GM08714 (cell line): ENCODE data around the gene TLR1.
"Not testable (repeated sequence)": the region's sequence is repeated elsewhere in the genome, so short reads cannot be mapped to it uniquely, and the experiment has no call there.

Source experiments
- H3K4me3 ChIP-seq: fragments of 200-500 bp; sonication (Bioruptor generic); 2 replicates; pipeline ENCODE4 v1.5.1; 2014; ENCODE audit warnings: mild to moderate bottlenecking, low read length, inconsistent platforms
- ZNF274 ChIP-seq: IDR thresholded peaks from 2 replicates; pipeline ENCODE4 v1.6.1; 2012; ENCODE audit warnings: mild to moderate bottlenecking, low read depth, low read length

Gene TLR1

DNA sequence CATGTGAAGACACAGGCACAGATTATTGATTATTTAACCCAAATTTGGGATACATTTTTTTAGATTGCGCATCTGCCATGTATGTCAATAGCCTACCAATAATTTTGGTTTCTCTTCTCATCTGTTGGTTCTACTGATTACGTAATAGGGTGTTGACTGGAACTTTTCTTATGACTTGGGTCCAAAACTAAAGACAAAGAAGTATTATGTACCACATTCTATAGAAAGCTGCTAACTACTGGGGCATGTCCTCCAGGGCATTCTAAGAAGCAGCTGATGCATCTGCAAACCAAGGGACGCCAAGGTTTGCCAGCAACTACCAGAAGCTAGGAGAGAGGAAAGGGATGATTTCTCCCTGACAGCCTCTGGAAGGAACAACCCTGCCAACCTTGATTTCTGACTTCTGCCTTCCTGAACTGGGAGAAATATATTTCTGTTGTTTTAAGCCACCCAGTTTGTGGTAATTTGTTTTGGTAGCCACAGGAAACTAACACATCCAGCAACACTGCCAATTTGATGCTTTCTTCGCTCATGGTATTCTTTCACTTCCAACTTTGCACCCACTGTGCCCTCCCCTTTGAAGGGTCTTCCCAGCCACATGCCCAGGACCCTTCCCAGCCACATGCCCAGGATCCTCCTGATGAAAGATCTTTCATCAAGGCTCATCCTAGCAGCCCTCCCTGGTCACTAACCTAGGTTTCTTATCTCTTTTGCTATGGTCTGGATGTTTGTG, 15.9 kb upstream of the TLR1 start:
- no peak for TF ChIP-seq ZNF274
- peak overlapping the region; percentile 44; the same call in 1 of the 2 replicates for H3K4me3 ChIP-seq

GRCh38 chr4:38819569-38819968, 15.0 kb upstream of the TLR1 start:
- peak overlapping the region; percentile 45; the same call in 1 of the 2 replicates for H3K4me3 ChIP-seq
- no peak for TF ChIP-seq ZNF274

DNA sequence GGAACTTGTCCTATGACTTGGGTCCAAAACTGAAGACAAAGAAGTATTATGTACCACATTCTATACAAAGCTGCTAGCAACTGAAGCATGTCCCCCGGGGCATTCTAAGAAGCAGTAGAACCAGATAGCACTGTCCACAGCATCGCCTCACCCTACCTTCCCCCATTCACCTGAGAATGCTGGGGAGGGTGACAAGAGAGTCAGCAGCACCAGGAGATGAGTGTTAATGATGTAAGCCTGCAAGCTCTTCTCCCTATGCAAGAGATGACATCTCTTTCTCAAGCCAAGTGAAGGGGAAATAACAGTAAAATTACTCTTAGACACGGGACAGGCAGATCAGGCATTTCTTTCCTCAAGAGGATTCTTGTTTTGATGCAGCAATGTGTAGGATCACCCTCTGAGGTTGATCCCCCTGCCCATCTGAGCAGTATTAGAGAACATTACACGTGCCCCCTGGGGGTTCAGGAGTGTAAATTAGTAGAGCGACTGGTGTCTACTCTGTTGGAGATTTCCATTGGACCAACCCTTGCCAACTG, 13.9 kb upstream of the TLR1 start:
- TF ChIP-seq ZNF274: no peak
- no peak overlapping the region for H3K4me3 ChIP-seq

DNA sequence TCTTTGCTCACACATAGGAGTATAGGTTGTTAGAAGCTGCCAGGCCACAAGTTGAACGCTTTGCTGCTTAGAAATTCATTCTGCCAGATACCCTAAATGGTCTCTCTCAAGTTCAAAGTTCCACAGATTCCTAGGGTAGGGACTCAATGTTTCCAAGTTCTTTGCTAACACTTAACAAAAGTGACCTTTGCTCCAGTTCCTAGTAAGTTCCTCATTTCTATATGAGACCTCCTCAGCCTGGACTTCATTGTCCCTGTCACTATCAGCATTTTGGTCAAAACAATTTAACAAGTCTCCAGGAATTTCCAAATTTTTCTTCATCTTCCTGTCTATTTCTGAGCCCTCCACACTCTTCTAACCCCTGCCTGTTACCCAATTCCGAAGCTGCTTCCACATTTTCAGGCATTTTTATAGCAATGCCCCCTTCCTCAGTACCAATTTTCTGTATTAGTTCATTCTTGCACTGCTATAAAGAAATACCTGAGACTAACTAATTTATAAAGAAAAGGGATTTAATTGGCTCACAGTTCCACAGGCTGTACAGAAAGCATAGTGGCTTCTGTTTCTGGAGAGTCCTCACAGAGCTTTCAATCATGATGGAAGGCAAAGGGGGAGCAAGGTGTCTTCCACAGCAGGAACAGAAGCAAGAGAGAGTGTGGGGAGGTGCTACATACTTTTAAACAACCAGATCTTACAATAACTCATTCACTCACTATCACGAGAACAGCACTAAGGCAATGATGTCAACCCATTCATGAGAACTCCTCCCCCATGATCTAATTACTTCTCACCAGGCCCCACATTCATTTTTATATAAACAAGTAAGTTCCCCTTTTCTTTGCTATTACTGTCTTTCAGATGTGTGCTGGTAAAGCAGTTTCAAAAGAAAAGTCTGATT, 11.5 kb upstream of the TLR1 start:
- no peak for TF ChIP-seq ZNF274
- H3K4me3 ChIP-seq: no peak overlapping the region

DNA sequence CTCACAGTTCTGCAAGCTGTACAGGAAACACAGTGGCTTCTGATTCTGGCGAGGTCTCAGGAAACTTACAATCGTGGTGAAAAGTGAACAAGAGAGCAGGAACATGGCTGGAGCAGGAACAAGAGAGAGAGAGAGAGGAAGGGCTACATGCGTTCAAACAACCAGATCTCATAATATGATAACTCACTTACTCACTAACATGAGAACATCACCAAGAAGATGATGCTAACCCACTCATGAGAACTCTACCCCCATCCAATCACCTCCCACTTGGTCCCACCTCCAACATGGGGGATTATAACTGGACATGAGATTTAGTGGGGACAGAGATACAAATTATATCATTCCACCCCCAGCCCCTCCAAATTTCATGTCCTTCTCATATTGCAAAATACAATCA, 9.8 kb upstream of the TLR1 start:
- TF ChIP-seq ZNF274: no peak
- no peak overlapping the region for H3K4me3 ChIP-seq

DNA sequence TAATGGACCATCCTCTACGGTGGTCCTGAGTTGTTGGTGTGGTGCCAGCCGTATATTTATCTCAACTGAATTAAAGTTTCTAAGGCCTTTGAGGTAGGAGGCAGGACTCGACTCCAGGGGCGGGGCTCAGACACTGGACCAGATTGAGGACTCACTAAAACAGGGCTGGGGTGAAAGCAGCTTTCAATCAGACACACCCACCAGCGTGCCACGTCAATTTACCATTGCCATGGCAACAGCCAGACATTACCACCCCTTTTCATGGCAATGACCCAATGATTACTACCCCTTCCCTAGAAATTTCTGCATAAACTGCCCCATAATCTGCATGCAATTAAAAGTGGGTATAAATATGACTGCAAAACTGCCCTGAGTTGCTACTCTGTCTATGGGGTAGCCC, 6.7 kb upstream of the TLR1 start:
- no peak overlapping the region for H3K4me3 ChIP-seq
- no peak for TF ChIP-seq ZNF274

- H3K4me3 ChIP-seq: not testable (repeated sequence)
Measured at GRCh38 chr4:38807462-38807861, 2.9 kb upstream of the TLR1 start.

- H3K4me3 ChIP-seq: not testable (repeated sequence)
Measured at GRCh38 chr4:38806251-38806650, 1.7 kb upstream of the TLR1 start.

DNA sequence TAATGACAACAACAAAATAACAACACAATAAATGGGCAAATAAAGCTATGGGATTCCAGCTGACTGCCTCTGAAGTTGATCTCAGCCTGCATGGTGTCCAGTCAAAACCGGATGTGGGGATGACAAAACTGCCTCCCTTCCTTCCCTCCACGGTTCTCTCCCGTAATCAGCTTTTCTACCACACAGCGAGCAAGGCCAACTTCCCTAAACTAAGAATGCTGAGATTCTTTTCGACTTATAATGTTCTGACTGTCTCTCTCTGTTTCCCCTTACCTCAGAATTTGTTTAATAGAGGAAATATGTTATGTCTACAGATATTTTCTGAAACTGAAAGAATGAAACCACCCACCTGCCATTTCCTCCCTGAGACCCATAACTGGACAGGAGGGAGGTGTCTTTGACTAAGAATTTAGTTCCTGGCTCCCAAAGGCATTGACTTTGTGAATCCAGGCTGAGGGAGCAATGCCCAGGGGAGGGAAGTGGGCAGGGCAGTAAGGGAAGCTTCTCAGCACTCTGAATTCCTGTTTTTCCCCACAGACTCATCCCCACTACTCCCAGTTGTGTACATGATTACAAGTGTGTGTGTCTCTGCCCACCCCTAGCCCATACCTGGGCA, 1.0 kb upstream of the TLR1 start:
- peak overlapping the region; percentile 60; the same call in 1 of the 2 replicates for H3K4me3 ChIP-seq
- no peak for TF ChIP-seq ZNF274

DNA sequence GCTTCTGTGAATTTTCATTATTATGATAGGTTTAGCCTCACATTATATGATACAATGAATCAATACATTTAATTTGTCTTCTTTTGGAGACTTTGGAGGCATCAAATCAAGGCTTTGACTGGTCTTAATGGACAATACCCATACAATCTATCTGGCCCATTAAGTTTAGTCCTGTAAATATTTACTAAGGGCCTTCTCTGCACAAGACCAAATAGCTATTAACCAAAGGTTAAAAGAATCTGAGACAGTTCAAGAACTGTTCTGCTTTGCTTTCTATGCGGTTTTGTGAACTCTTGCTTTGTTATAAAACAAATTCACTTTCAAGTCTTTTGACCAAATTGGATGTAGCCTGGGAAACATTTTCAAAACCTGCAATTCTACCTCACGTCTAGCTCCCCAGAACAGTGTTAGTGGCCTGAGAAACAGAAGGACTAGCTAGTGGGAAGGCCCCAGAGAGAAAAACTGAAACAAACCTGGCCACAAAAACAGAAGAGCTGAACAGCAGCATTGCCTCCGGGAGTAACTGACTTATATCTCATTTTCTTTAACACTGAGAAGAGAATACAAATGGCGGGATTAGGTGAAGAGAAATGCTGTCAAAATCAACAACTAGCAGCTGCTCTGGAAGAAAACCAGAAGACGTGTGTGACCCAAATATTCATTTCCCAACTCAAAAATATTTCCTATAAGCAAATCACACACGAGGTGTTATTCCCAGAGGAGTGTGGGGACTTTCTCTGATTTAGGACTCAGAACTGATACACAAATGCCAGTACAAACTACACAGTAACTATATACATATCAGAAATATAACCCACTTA, 548 bp downstream of the TLR1 start:
- no peak for TF ChIP-seq ZNF274
- peak overlapping the region; percentile 52 for H3K4me3 ChIP-seq

- TF ChIP-seq ZNF274: no peak
- H3K4me3 ChIP-seq: peak overlapping the region; percentile 2; the same call in 1 of the 2 replicates
Measured at GRCh38 chr4:38802561-38803355, 1.8 kb downstream of the TLR1 start.

DNA sequence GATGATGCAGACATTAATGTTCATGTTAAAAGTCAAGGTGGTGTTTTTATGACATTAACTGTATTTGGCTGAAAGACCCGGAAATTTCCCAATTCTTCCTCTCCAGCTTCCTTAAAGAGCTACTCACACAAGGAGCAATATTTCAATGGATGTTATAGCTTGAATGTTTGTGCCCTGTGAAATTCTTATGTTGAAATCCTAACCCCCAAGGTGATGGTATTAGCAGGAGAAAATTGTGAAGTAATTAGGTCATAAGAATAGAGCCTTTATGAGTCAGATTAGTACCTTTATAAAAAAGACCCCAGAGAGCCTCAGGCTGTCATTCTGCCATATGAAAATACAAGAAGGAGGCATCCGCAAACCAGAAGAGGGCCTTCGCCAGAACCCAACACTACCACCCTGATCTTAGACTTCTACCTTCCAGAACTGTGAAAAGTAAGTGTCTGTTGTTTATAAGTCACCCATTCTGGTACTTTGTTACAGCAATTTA, 3.6 kb downstream of the TLR1 start:
- TF ChIP-seq ZNF274: no peak
- H3K4me3 ChIP-seq: no peak overlapping the region

GRCh38 chr4:38800366-38800765, 4.2 kb downstream of the TLR1 start:
- no peak overlapping the region for H3K4me3 ChIP-seq
- no peak for TF ChIP-seq ZNF274
